Ovary (tissue), 9 donors: Measurements from ENCODE around the gene PURA. TPM values are rescaled to one million over a fixed set of nuclear protein-coding genes. Genes with fewer than 3 reads are reported as not detected.

Experiments
- DNase-seq, 5 donors: peaks; one replicate each; pipeline ENCODE4 v3.0.0-alpha.2; 2019 to 2020
- H3K27ac ChIP-seq, 2 donors: fragments of 200-600 bp; one replicate each; pipeline versions ENCODE4 v1.5.1 to v1.8.0; 2019 to 2022
- H3K27me3 ChIP-seq: fragments of 200-600 bp; one replicate; pipeline ENCODE4 v1.8.0; 2022
- H3K36me3 ChIP-seq: fragments of 200-600 bp; sonication (generic); one replicate; pipeline ENCODE4 v1.5.1; 2019
- H3K4me1 ChIP-seq: one replicate; pipeline ENCODE4 v1.8.1; 2013; ENCODE audit warnings: mild to moderate bottlenecking, moderate library complexity; ENCODE audit not compliant: insufficient read depth
- H3K4me3 ChIP-seq: fragments of 200-600 bp; sonication (generic); one replicate; pipeline ENCODE4 v1.5.1; 2017
- H3K9me3 ChIP-seq, 2 donors: fragments of 200-600 bp in 1 of 2; sonication (generic) in 1 of 2; one replicate each; pipeline versions ENCODE4 v1.5.1 to v1.8.1; 2013 to 2019; ENCODE audit warnings: mild to moderate bottlenecking in 1 of 2, moderate library complexity in 1 of 2
- CTCF ChIP-seq, 3 donors: fragments of 450-650 bp in 2 of 3; fragments of 200-600 bp in 1 of 3; IDR thresholded peaks; one replicate each; pipeline versions ENCODE4 v1.5.1 to v1.8.0; 2016 to 2022; ENCODE audit warnings: antibody characterized with exemption in 3 of 3, mild to moderate bottlenecking in 1 of 3
- EP300 ChIP-seq: sonication (generic); formaldehyde crosslinking; IDR thresholded peaks from one replicate; pipeline ENCODE4 v1.6.1; 2017; ENCODE audit warnings: antibody characterized with exemption
- POLR2A ChIP-seq: fragments of 450-650 bp; IDR thresholded peaks from one replicate; pipeline ENCODE4 v1.6.1; 2017; ENCODE audit warnings: antibody characterized with exemption, mild to moderate bottlenecking, moderate library complexity
- WGBS, 3 donors: extraction: QIAGEN DNeasy Blood & Tissue Kit in 1 of 3; methylation state at CpG; one replicate each; pipeline versions ENCODE4 v1.1.5 to v1.1.7; 2013 to 2017; 5-methylcytosine and 5-hydroxymethylcytosine counted together
- intact Hi-C, 4 donors: fragments of 100-400 bp; cut with DNase I; formaldehyde crosslinking; loops; one replicate each; pipeline versions ENCODE4 v1.11.0 to v1.15.1; 2022 to 2023
- polyA plus RNA-seq, 2 donors: library from polyadenylated mRNA; stranded (reverse); fragments of 200-250 nt in 1 of 2; fragments of 350-450 nt in 1 of 2; fragmentation: Illumina TruSeq in 1 of 2; extraction: RNeasy Lipid Tissue Mini Kit (QIAGEN cat#74804) in 1 of 2; gene quantifications; one replicate each; pipeline ENCODE4 v1.2.3, GENCODE V29; 2013 to 2014
- total RNA-seq, 7 donors: library from RNA; depleted of rRNA in 2 of 7; stranded (reverse); fragments of >200 nt in 2 of 7; fragmentation: NEBNext Ultra II Directional in 3 of 7; extraction: Animal tissue kit (Norgen Biotek cat#: 25700) in 3 of 7; gene quantifications; one replicate each; pipeline versions ENCODE4 v1.1.0 to v1.2.4, GENCODE V29; 2016 to 2023
- donor health status: DM: no; HTN: no; CAD: no; lungs with moderate emphysema.
- donor health status: DM: no; HTN: no; CAD: no.
- donor health status: Bipolar disorder and iron deficiency.
- donor health status: DM: yes; HTN: yes; CAD: no.
- donor health status: DM: no; HTN: no; CAD: no.
- donor health status: DM: yes; HTN: yes; CAD: no.

The PURA gene
- total and polyA plus RNA-seq, 9 donors, result 6.3 to 35.5 (median 26.1) TPM

GRCh38 chr5:140126315-140127012 lies 12.6 kb downstream of the PURA start:
- TF ChIP-seq EP300, result no peak
- no peak for TF ChIP-seq POLR2A
- no peak for TF ChIP-seq CTCF (IDR thresholded peaks at IDR 0.05)
- H3K4me3 ChIP-seq, result no peak overlapping the region
- no peak overlapping the region for H3K27ac ChIP-seq
- intact Hi-C loops, result no loop called here
- H3K27me3 ChIP-seq, result no peaks in the 10 kb centered on the region
- H3K4me1 ChIP-seq, result no peaks in the 10 kb centered on the region
- no peaks in the 10 kb centered on the region for H3K9me3 ChIP-seq
- no peak for DNase-seq
- 89 to 91% (median 89%) methylated on average over 6 of the region's 6 CpGs for WGBS, 3 donors
- H3K36me3 ChIP-seq, result no peaks in the 10 kb centered on the region

- Histone ChIP-seq H3K9me3 (no peaks in the 10 kb centered on the region), H3K27ac (no peak overlapping the region), H3K4me3 (no peak overlapping the region), H3K36me3 (no peaks in the 10 kb centered on the region), H3K4me1 (no peaks in the 10 kb centered on the region), H3K27me3 (no peaks in the 10 kb centered on the region)
- no peak for DNase-seq
- intact Hi-C loops, result no loop called here
- TF ChIP-seq POLR2A, result no peak
- 82 to 91% (median 89%) methylated on average over 5 of the region's 5 CpGs for WGBS, 3 donors
Measured at GRCh38 chr5:140128376-140128775, 14.5 kb downstream of the PURA start.

- no peak for TF ChIP-seq POLR2A
- no peak for TF ChIP-seq EP300
- TF ChIP-seq CTCF (IDR thresholded peaks at IDR 0.05), result no peak
- WGBS, 3 donors, result 68 to 77% (median 73%) methylated on average over 5 of the region's 5 CpGs
- DNase-seq, result no peak
- intact Hi-C loops, result no loop called here
- Histone ChIP-seq H3K4me1 (no peaks in the 10 kb centered on the region), H3K27ac (no peak overlapping the region), H3K27me3 (no peaks in the 10 kb centered on the region), H3K9me3 (no peaks in the 10 kb centered on the region), H3K36me3 (no peaks in the 10 kb centered on the region), H3K4me3 (no peak overlapping the region)
Measured at GRCh38 chr5:140130949-140131733, 17.2 kb downstream of the PURA start.

GRCh38 chr5:140131967-140132409 lies 18.1 kb downstream of the PURA start:
- intact Hi-C loops, result no loop called here
- no peaks in the 10 kb centered on the region for H3K9me3 ChIP-seq
- no peaks in the 10 kb centered on the region for H3K36me3 ChIP-seq
- H3K4me1 ChIP-seq, result no peaks in the 10 kb centered on the region
- no peak overlapping the region for H3K27ac ChIP-seq
- 63 to 80% (median 72%) methylated on average over 3 of the region's 3 CpGs for WGBS, 3 donors
- H3K4me3 ChIP-seq, result no peak overlapping the region
- TF ChIP-seq POLR2A, result no peak
- no peak for TF ChIP-seq CTCF (IDR thresholded peaks at IDR 0.05)
- TF ChIP-seq EP300, result no peak
- H3K27me3 ChIP-seq, result no peaks in the 10 kb centered on the region
- DNase-seq, result no peak
